GM10248 (cell line): ENCODE data around the gene SLC39A7.

Experiments
- CTCF ChIA-PET: fragments of 300-600 bp; sonication (Branson Sonifier 250); formaldehyde crosslinking; extraction: SDS; loops from one replicate; lab custom pipeline; 2021; ENCODE audit warnings: antibody characterized with exemption; lab: Yijun Ruan, JAX
- POLR2A ChIA-PET: fragments of 350-650 bp; sonication (Branson Sonifier 250); formaldehyde crosslinking; extraction: SDS; loops from one replicate; lab custom pipeline; 2020; ENCODE audit warnings: antibody characterized with exemption; lab: Yijun Ruan, JAX
- DNase-seq: peaks from one replicate; pipeline ENCODE4 v3.0.0; 2012; ENCODE audit errors: extremely low spot score
- TF ChIP-seq, protein P1 (sequence below): IDR thresholded peaks from 2 replicates; pipeline ENCODE4 v1.5.1; 2012; ENCODE audit warnings: mild to moderate bottlenecking, low read depth; ENCODE audit errors: extremely low read depth, missing control alignments, control extremely low read depth

SLC39A7 gene

GRCh38 chr6:33189625-33190448 is 10.8 kb upstream of the SLC39A7 start:
- ChIA-PET POLR2A (no interaction called here), CTCF (interaction anchor here (1.1 to 2.1 kb wide), 5 partner anchors 8 to 68 kb away, joined by 3 to 8 read pairs (median 5); no protein-coding TSS in a partner anchor)
- no peak for DNase-seq
- TF ChIP-seq, protein P1, sequence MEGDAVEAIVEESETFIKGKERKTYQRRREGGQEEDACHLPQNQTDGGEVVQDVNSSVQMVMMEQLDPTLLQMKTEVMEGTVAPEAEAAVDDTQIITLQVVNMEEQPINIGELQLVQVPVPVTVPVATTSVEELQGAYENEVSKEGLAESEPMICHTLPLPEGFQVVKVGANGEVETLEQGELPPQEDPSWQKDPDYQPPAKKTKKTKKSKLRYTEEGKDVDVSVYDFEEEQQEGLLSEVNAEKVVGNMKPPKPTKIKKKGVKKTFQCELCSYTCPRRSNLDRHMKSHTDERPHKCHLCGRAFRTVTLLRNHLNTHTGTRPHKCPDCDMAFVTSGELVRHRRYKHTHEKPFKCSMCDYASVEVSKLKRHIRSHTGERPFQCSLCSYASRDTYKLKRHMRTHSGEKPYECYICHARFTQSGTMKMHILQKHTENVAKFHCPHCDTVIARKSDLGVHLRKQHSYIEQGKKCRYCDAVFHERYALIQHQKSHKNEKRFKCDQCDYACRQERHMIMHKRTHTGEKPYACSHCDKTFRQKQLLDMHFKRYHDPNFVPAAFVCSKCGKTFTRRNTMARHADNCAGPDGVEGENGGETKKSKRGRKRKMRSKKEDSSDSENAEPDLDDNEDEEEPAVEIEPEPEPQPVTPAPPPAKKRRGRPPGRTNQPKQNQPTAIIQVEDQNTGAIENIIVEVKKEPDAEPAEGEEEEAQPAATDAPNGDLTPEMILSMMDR: no peak

DNA sequence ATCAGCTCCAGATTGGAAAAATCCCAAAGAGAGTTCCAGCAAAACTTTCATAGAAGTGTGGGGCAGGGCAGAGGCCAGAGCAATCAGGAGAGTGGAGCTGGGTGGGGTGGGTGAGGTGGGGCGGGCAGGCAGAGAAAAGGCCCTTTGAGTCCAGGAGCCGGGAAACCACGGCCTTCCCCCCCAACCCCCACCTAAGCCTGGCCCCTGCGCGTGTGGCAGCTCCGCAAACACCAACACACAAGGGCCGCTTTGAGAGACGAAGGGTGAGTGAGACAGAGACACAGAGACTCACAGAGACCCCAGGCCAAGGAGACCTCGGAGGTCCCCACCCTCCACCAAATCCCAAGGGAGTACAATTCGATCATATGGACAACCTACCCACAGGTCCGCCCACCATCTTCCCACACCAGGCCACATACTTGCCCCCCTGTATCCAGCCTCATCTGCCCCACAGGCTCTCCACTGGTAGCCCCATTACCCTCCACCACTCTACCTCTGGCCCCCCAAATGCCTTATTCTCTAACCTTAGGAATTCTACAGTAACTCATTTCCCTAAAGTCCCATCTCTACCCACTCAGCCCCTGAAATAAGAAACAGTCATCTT is 10.1 kb upstream of the SLC39A7 start:
- no peak for DNase-seq
- CTCF ChIA-PET: interaction anchor here (1.3 to 2.1 kb wide), 3 partner anchors 29 to 58 kb away, joined by 3 to 6 read pairs (median 5); no protein-coding TSS in a partner anchor
- POLR2A ChIA-PET: no interaction called here
- TF ChIP-seq, protein P1: no peak

DNA sequence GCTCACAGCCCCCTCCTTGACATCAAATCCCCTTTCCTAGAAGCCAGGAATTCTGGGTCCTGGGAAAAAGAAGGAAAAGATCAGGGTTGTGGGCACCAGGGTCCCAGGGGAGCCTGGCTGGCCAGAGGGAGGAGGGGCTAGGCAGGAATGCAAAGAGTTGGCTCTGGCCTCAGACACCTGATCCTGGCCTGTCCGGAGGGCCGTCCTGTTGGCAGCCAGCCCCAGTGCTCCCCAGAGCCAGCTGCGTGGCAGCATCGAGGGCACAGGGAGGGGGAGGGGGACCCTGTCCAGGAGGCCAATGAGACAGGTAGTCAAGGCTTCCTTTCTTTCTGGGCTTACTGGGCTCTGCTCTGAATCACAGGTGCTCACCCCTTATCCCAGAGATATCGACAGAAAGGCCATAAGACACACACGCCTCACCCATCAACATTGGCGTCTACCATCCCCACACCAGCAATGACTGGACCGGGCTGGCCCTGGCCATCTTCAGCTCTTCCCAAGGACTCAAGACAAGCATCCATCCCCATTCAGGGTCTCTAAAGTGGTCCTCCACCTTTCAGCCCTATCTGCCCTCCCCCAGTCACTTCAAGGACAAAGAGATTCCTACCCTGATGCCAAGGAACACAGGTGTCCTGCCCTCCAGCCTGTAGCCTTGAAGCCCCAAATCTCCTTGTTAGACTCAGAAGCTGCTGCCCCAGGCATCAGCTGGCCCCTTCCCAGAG is 9.1 kb upstream of the SLC39A7 start:
- TF ChIP-seq, protein P1: no peak
- POLR2A ChIA-PET: interaction anchor here (1.0 kb wide), 1 partner anchor 13 kb away, joined by 4 read pairs; the partner anchor contains the start of gene HSD17B8
- DNase-seq: no peak
- CTCF ChIA-PET: interaction anchor here (0.8 to 1.8 kb wide), 2 partner anchors 18 to 207 kb away, joined by 3 to 4 read pairs; no protein-coding TSS in a partner anchor

- TF ChIP-seq, protein P1: no peak
- DNase-seq: no peak
- ChIA-PET CTCF (interaction anchor here (0.8 to 1.8 kb wide), 2 partner anchors 18 to 208 kb away, joined by 3 to 4 read pairs; no protein-coding TSS in a partner anchor), POLR2A (interaction anchor here (1.0 kb wide), 1 partner anchor 12 kb away, joined by 4 read pairs; the partner anchor contains the start of gene HSD17B8)
These were observed 8.5 kb upstream of the SLC39A7 start, which contains the start of gene COL11A2 for GRCh38 chr6:33192105-33192646. TSS of gene COL11A2 (minus strand) at chr6:33192467. CDS start at chr6:33192240, 227 bp downstream.

DNA sequence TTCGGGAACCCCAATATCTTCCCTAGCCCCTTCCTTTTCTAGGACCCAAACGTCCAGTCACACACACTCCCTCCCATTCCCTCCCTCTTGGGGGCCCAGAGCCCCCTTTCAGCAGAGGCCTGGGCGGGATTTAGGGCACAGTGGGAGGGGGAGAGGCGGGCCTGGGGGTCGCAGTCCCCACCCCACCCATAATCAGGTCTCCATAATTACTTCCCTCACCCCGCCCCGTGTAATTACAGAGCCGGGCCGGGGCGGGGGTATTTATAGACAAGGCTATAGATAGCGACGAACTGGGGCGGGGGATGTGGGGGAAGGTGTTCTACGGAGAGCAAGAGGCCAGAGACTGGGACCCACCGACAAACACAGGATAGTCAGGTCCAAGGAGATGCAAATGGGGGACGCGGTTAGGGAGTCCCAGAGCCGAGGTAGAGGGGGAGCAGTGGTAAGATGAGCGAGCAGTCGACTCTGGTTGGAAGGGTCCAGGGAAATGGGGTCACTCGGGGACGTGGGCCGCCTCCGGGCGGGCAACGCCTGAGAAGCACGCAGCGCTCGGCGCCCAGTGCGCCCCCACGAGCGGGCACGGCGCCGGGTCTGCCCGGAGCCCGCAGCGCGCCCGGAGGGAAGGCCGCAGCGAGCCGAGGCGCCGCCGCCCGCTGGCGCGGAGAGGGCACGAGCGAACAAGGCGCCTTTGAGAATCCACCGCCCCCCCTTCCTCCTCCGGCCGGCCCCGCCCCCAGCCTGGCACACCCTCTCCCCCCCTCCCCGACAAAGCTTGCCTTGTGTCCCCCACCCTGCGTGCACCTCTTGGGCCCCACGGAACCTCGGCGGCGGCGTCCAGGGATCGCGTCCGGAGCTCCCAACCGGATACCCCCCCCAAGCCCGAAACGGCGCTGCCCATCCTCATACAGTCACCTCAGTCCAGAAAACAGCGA is 7.7 kb upstream of the SLC39A7 start:
- no peak for DNase-seq
- POLR2A ChIA-PET: interaction anchor here (1.0 kb wide), 1 partner anchor 12 kb away, joined by 4 read pairs; the partner anchor contains the start of gene HSD17B8
- CTCF ChIA-PET: interaction anchor here (1.5 to 1.8 kb wide), 2 partner anchors 17 to 55 kb away, joined by 3 to 4 read pairs; no protein-coding TSS in a partner anchor
- TF ChIP-seq, protein P1: no peak
